ENCODE data around the gene GINS1. TPM values are rescaled to one million over a fixed set of nuclear protein-coding genes. Genes with fewer than 3 reads are reported as not detected.
A peak's percentile ranks its signal among the peaks of the same experiment; 100 is the strongest.

The GINS1 gene
- total and polyA plus RNA-seq, 2 donors (not counting 3 experiments of a cell fraction or from before 2014, with no cell fraction given): 8.2 to 26.3 TPM

DNA sequence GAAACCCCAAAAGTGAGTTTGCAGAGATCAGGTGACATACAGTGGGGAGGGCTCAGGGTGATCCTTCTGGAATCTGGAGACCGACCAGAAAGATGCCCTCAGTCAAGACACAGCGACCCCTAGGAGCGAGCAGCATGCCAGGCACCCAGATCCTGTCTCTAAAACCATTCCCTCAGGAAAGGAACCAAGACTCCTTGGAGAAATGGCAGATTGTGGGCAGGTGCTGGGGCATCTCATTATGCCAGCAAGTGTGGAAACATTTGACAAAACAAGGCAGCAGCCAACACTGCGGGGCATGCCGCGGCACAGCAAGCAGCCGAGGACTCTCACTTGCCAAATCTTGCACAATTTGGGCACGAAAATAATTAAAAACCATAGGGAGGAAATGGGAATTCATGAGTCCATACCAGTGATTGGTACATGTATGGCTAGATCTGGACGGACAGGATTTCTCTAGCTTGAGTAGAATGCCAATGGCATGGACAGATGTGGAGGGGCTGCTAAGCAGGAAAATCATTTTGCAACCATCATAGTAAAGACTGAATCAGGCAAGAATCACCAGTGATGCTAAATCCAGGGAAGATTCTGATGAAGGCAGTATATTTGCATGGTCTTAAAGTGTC, 76.9 kb downstream of the GINS1 start:
- Histone ChIP-seq H3K27ac (ENCODE audit: insufficient read depth, low read depth, low read length) (peak overlapping the region; percentile 53), H3K4me2 (ENCODE audit: insufficient read depth, low read length) (peak overlapping the region; percentile 47), H3K27me3 (ENCODE audit: control insufficient read depth in 2 of 2, insufficient read depth in 2 of 2, low read length in 2 of 2) (no peaks in the 10 kb centered on the region), H3K4me3 (replicated peaks in 1 of 3; ENCODE audit: insufficient read depth in 1 of 3, low read depth in 1 of 3, low read length in 3 of 3) (no peak overlapping the region), H2AFZ (ENCODE audit: low read depth, low read length) (no peak overlapping the region), H4K20me1 (replicated peaks; ENCODE audit: control insufficient read depth, extremely low read depth, insufficient read depth, low read length) (no peaks in the 10 kb centered on the region), H3K4me1 (ENCODE audit: control insufficient read depth, extremely low read depth, insufficient read depth, low read length) (peaks cover 33% of the 10 kb centered on the region), H3K79me2 (ENCODE audit: control insufficient read depth, insufficient read depth, low read length) (no peaks in the 10 kb centered on the region), H3K9me3 (replicated peaks; ENCODE audit: control insufficient read depth, insufficient read depth, low read length) (no peaks in the 10 kb centered on the region), H3K36me3 (ENCODE audit: control insufficient read depth in 2 of 2, extremely low read depth in 1 of 2, insufficient read depth in 2 of 2, low read length in 2 of 2) (peaks cover 0 to 29% of the 10 kb centered on the region in 2 experiments), H3K9me1 (replicated peaks; ENCODE audit: control insufficient read depth, extremely low read depth, insufficient read depth, low read length) (no peaks in the 10 kb centered on the region), H3K9ac (replicated peaks; ENCODE audit: extremely low read depth, insufficient read depth, low read length) (peak overlapping the region; percentile 49)
- DNase-seq (ENCODE audit: low read depth, low spot score) (no peak), FAIRE-seq (no peak)
- no TSS peak for BruUV-seq (replicated peaks)
- intact Hi-C loops (cut with micrococcal nuclease): no loop called here
- CTCF ChIA-PET: interaction anchor here (1.4 kb wide), 1 partner anchor 56 kb away, joined by 5 read pairs; no protein-coding TSS in a partner anchor
- no peak for TF ChIP-seq POLR2A (IDR thresholded peaks at IDR 0.05; ENCODE audit: low read depth, low read length)
- TF ChIP-seq POLR2AphosphoS5 (IDR thresholded peaks at IDR 0.05; ENCODE audit: insufficient read depth, low read depth, low read length): no peak
- TF ChIP-seq MYC (IDR thresholded peaks at IDR 0.05; ENCODE audit: low read depth, low read length): no peak
- no peak for TF ChIP-seq GATA2 (IDR thresholded peaks at IDR 0.05; ENCODE audit: insufficient read depth, insufficient read length, low read depth, low read length)
- TF ChIP-seq, protein P1, sequence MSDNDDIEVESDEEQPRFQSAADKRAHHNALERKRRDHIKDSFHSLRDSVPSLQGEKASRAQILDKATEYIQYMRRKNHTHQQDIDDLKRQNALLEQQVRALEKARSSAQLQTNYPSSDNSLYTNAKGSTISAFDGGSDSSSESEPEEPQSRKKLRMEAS (IDR thresholded peaks at IDR 0.05; ENCODE audit: insufficient read depth, insufficient read length): no peak
- TF ChIP-seq EZH2 (IDR thresholded peaks at IDR 0.05; ENCODE audit: borderline replicate concordance, low read depth, low read length, severe bottlenecking): no peak
- TF ChIP-seq FOS (IDR thresholded peaks at IDR 0.05; ENCODE audit: borderline replicate concordance, insufficient read depth, low read length): no peak
- dilution Hi-C loops (cut with MboI; ENCODE audit: extremely low pct_ligation_motif_present, low sequenced_read_pairs): no loop called here
- POLR2A ChIA-PET: no interaction called here

Measured in endothelial cell of umbilical vein (primary cell).